ENCODE measurements around the gene THSD4.
"Not testable (repeated sequence)": the region's sequence is repeated elsewhere in the genome, so short reads cannot be mapped to it uniquely, and the experiment has no call there.

Gene THSD4

GRCh38 chr15:71194286-71194685 is 79.0 kb downstream of the THSD4 start:
- DNase-seq, result no peak

- DNase-seq, result no peak
Observed at GRCh38 chr15:71195242-71195641, 80.0 kb downstream of the THSD4 start.

GRCh38 chr15:71197620-71198019 is 82.3 kb downstream of the THSD4 start:
- DNase-seq, result no peak

GRCh38 chr15:71198846-71199245 is 83.6 kb downstream of the THSD4 start:
- no peak for DNase-seq

- no peak for DNase-seq
Observed at GRCh38 chr15:71199384-71200351, 84.4 kb downstream of the THSD4 start.

GRCh38 chr15:71201477-71201876 is 86.2 kb downstream of the THSD4 start:
- DNase-seq, result peak; percentile 82

- no peak for DNase-seq
Observed at GRCh38 chr15:71202712-71203111, 87.4 kb downstream of the THSD4 start.

GRCh38 chr15:71203586-71204474 is 88.6 kb downstream of the THSD4 start:
- DNase-seq, result no peak

- no peak for DNase-seq
Observed at GRCh38 chr15:71207141-71207540, 91.9 kb downstream of the THSD4 start.

- no peak for DNase-seq
Observed at GRCh38 chr15:71212146-71212545, 96.9 kb downstream of the THSD4 start.

- DNase-seq, result not testable (repeated sequence)
Observed at GRCh38 chr15:71213943-71214342, 98.7 kb downstream of the THSD4 start.

GRCh38 chr15:71215126-71215894 is 100.0 kb downstream of the THSD4 start:
- no peak for DNase-seq

GRCh38 chr15:71218272-71218805 is 103.1 kb downstream of the THSD4 start:
- DNase-seq, result no peak

- no peak for DNase-seq
Observed at GRCh38 chr15:71219101-71219500, 103.8 kb downstream of the THSD4 start.

- DNase-seq, result no peak
Observed at GRCh38 chr15:71219645-71220044, 104.4 kb downstream of the THSD4 start.

- no peak for DNase-seq
Observed at GRCh38 chr15:71220828-71221227, 105.6 kb downstream of the THSD4 start.

- DNase-seq, result no peak
Observed at GRCh38 chr15:71221417-71221816, 106.1 kb downstream of the THSD4 start.

- no peak for DNase-seq
Observed at GRCh38 chr15:71223516-71223915, 108.2 kb downstream of the THSD4 start.

- DNase-seq, result no peak
Observed at GRCh38 chr15:71224024-71224423, 108.8 kb downstream of the THSD4 start.

- DNase-seq, result no peak
Observed at GRCh38 chr15:71225851-71226250, 110.6 kb downstream of the THSD4 start.

- no peak for DNase-seq
Observed at GRCh38 chr15:71226536-71227455, 111.5 kb downstream of the THSD4 start.
